Body of pancreas (tissue), 4 donors: ENCODE results near the gene ENTPD2. TPM values are rescaled to one million over a fixed set of nuclear protein-coding genes. Genes with fewer than 3 reads are reported as not detected.

Source experiments
- ATAC-seq: fragments of 150-250 bp; one replicate; pipeline ENCODE4 v1.9.1; 2016
- DNase-seq, 4 donors: peaks; one replicate each; pipeline ENCODE4 v3.0.0-alpha.2; 2019
- H3K27ac ChIP-seq, 4 donors: fragments of 200-600 bp; sonication (generic); 1 replicate in 3 of 4; 2 replicates in 1 of 4; pipeline versions ENCODE4 v1.5.1 to v1.6.1; 2016 to 2019; ENCODE audit warnings: mild to moderate bottlenecking in 1 of 4, mixed read lengths in 1 of 4, moderate library complexity in 1 of 4
- H3K27me3 ChIP-seq, 2 donors: fragments of 200-600 bp; sonication (generic); one replicate each; pipeline ENCODE4 v1.6.0; 2016; ENCODE audit warnings: mild to moderate bottlenecking in 1 of 2
- H3K36me3 ChIP-seq, 2 donors: fragments of 200-600 bp; sonication (generic); replicated peaks in 1 of 2; 2 replicates each; pipeline ENCODE4 v1.5.1; 2016; ENCODE audit warnings: low read depth in 2 of 2; ENCODE audit not compliant: insufficient read depth in 1 of 2
- H3K4me1 ChIP-seq: fragments of 200-600 bp; sonication (generic); one replicate; pipeline ENCODE4 v1.6.0; 2016
- H3K4me3 ChIP-seq, 2 donors: fragments of 200-600 bp; sonication (generic); 1 replicate in 1 of 2; 2 replicates in 1 of 2; pipeline ENCODE4 v1.5.1; 2016 to 2019
- H3K9me3 ChIP-seq, 3 donors: fragments of 200-600 bp; sonication (generic); 1 replicate in 2 of 3; 2 replicates in 1 of 3; pipeline ENCODE4 v1.5.1; 2016
- CTCF ChIP-seq, 7 experiments: fragments of 450-650 bp in 4 of 7; fragments of 200-600 bp in 3 of 7; sonication (generic) in 3 of 7; IDR thresholded peaks; one replicate each; pipeline ENCODE4 v1.5.1; 2016 to 2019; ENCODE audit warnings: antibody characterized with exemption in 7 of 7
- POLR2A ChIP-seq, 3 donors: fragments of 450-650 bp; IDR thresholded peaks; one replicate each; pipeline ENCODE4 v1.6.1; 2016; ENCODE audit warnings: antibody characterized with exemption in 3 of 3, mild to moderate bottlenecking in 2 of 3
- WGBS, 2 donors: methylation state at CpG; one replicate each; pipeline ENCODE4 v1.1.5; 2017; 5-methylcytosine and 5-hydroxymethylcytosine counted together
- intact Hi-C: fragments of 100-400 bp; cut with DNase I; formaldehyde crosslinking; loops from one replicate; pipeline ENCODE4 v1.15.1; 2023
- total RNA-seq, 2 donors: library from RNA; depleted of rRNA; stranded (reverse); fragments of >200 nt; gene quantifications; one replicate each; pipeline ENCODE4 v1.1.0, GENCODE V29; 2016

The ENTPD2 gene
- total RNA-seq, 2 donors from 2014 or later, result 1.3 to 1.6 TPM

GRCh38 chr9:137030538-137031527 lies 23.0 kb downstream of the ENTPD2 start:
- Histone ChIP-seq H3K27ac (no peak overlapping the region), H3K4me3 (no peak overlapping the region), H3K4me1 (peaks cover 45% of the 10 kb centered on the region), H3K36me3 (no peaks in the 10 kb centered on the region), H3K27me3 (no peaks in the 10 kb centered on the region), H3K9me3 (no peaks in the 10 kb centered on the region)
- intact Hi-C loops, result no loop called here
- DNase-seq (no peak), ATAC-seq (no peak)
- WGBS, 2 donors, result 84 to 88% methylated on average over 23 to 63 of the region's 65 CpGs
- TF ChIP-seq POLR2A (IDR thresholded peaks at IDR 0.05) (no peak), CTCF (IDR thresholded peaks at IDR 0.05) (no peak)

GRCh38 chr9:137030006-137030405 lies 23.9 kb downstream of the ENTPD2 start:
- H3K27ac ChIP-seq, result no peak overlapping the region
- no peak overlapping the region for H3K4me3 ChIP-seq
- no peak for DNase-seq
- no peaks in the 10 kb centered on the region for H3K36me3 ChIP-seq
- H3K4me1 ChIP-seq, result peaks cover 47% of the 10 kb centered on the region
- TF ChIP-seq POLR2A (IDR thresholded peaks at IDR 0.05), result no peak
- TF ChIP-seq CTCF (IDR thresholded peaks at IDR 0.05), result no peak
- intact Hi-C loops, result no loop called here
- no peaks in the 10 kb centered on the region for H3K27me3 ChIP-seq
- H3K9me3 ChIP-seq, result no peaks in the 10 kb centered on the region
- 36 to 74% methylated on average over 3 to 14 of the region's 15 CpGs for WGBS, 2 donors
- ATAC-seq, result no peak

GRCh38 chr9:137029058-137029936 lies 24.6 kb downstream of the ENTPD2 start:
- intact Hi-C loops, result no loop called here
- TF ChIP-seq CTCF (IDR thresholded peaks at IDR 0.05) (peak; percentile 71 to 93 (median 84)), POLR2A (IDR thresholded peaks at IDR 0.05) (no peak)
- ATAC-seq, result peak; percentile 57
- peak overlapping the region in 3 of 4 donors; percentile 51 to 70 (median 59) for H3K27ac ChIP-seq
- H3K4me3 ChIP-seq, result no peak overlapping the region
- no peaks in the 10 kb centered on the region for H3K9me3 ChIP-seq
- H3K36me3 ChIP-seq, result no peaks in the 10 kb centered on the region
- peaks cover 41% of the 10 kb centered on the region for H3K4me1 ChIP-seq
- no peaks in the 10 kb centered on the region for H3K27me3 ChIP-seq
- 20 to 25% methylated on average over 15 to 17 of the region's 19 CpGs for WGBS, 2 donors
- peak; percentile 76 to 82 (median 78) for DNase-seq

GRCh38 chr9:137028263-137029057 lies 25.4 kb downstream of the ENTPD2 start:
- ATAC-seq, result peak; percentile 77
- 0 to 1% methylated on average over 4 to 61 of the region's 98 CpGs for WGBS, 2 donors
- Histone ChIP-seq H3K27me3 (no peaks in the 10 kb centered on the region), H3K4me1 (peaks cover 41% of the 10 kb centered on the region), H3K4me3 (peak overlapping the region; percentile 51 to 62), H3K27ac (peak overlapping the region in 3 of 4 donors; percentile 51 to 70 (median 59)), H3K9me3 (no peaks in the 10 kb centered on the region), H3K36me3 (no peaks in the 10 kb centered on the region)
- TF ChIP-seq CTCF (IDR thresholded peaks at IDR 0.05) (peak in 5 of 7 experiments; percentile 9 to 87 (median 34)), POLR2A (IDR thresholded peaks at IDR 0.05) (no peak)
- intact Hi-C loops, result no loop called here
- peak; percentile 72 to 83 (median 76) for DNase-seq
